H1 (cell line): Measurements from ENCODE around the gene CUL2. TPM values are rescaled to one million over a fixed set of nuclear protein-coding genes. Genes with fewer than 3 reads are reported as not detected.

ENCODE experiments used
- CTCF ChIA-PET: fragments of 300-600 bp; sonication (Branson Sonifier 250); formaldehyde crosslinking; loops from one replicate; lab custom pipeline; 2021; ENCODE audit not compliant: partially characterized antibody; lab: Charles Lee
- POLR2A ChIA-PET: fragments of 300-600 bp; sonication (Branson Sonifier 250); formaldehyde crosslinking; loops from one replicate; lab custom pipeline; 2021; ENCODE audit warnings: inconsistent platforms; ENCODE audit not compliant: partially characterized antibody; lab: Charles Lee
- DNase-seq, 2 experiments: peaks; one replicate each; pipeline versions ENCODE4 v3.0.0 to v3.0.0-alpha.2; 2010 to 2022; ENCODE audit warnings: low spot score in 2 of 2, low read depth in 1 of 2, mixed read lengths in 1 of 2
- FAIRE-seq: peaks from 2 replicates; lab custom pipeline; 2011; peaks lifted over from hg19 to GRCh38; lab: Jason Lieb, UNC
- H2AFZ ChIP-seq: 2 replicates; pipeline ENCODE4 v1.8.1; 2012; ENCODE audit warnings: low read length, inconsistent platforms
- H2AK5ac ChIP-seq: 2 replicates; pipeline ENCODE4 v1.6.1; 2013; ENCODE audit warnings: low read depth, low read length
- H2BK120ac ChIP-seq: replicated peaks from 2 replicates; pipeline ENCODE3; 2013; ENCODE audit warnings: low read depth, low read length, inconsistent platforms
- H2BK12ac ChIP-seq: 2 replicates; pipeline ENCODE4 v1.6.1; 2013; ENCODE audit warnings: low read depth, low read length
- H2BK15ac ChIP-seq: 2 replicates; pipeline ENCODE4 v1.6.1; 2013; ENCODE audit warnings: low read length
- H2BK20ac ChIP-seq: 2 replicates; pipeline ENCODE4 v1.6.1; 2013; ENCODE audit warnings: low read length
- H2BK5ac ChIP-seq: 2 replicates; pipeline ENCODE4 v1.6.1; 2013; ENCODE audit warnings: low read depth, low read length
- H3K14ac ChIP-seq: 2 replicates; pipeline ENCODE4 v1.6.1; 2013; ENCODE audit warnings: inconsistent platforms; ENCODE audit not compliant: insufficient read length
- H3K18ac ChIP-seq: 2 replicates; pipeline ENCODE4 v1.6.1; 2013; ENCODE audit warnings: low read length; ENCODE audit errors: extremely low read depth
- H3K23ac ChIP-seq: 2 replicates; pipeline ENCODE4 v1.6.1; 2013; ENCODE audit warnings: inconsistent platforms; ENCODE audit not compliant: insufficient read length
- H3K23me2 ChIP-seq: 2 replicates; pipeline ENCODE4 v1.6.1; 2013; ENCODE audit warnings: low read depth, low read length
- H3K27ac ChIP-seq: 2 replicates; pipeline ENCODE4 v1.6.1; 2011; ENCODE audit warnings: low read depth, low read length, inconsistent platforms
- H3K27me3 ChIP-seq, 4 experiments: replicated peaks in 1 of 4; 1 replicate in 1 of 4; 2 replicates in 3 of 4; pipeline versions ENCODE4 v1.6.1 to v1.8.1; 2011 to 2013; ENCODE audit warnings: low read length in 3 of 4, mild to moderate bottlenecking in 3 of 4, inconsistent platforms in 2 of 4, mixed read lengths in 2 of 4, moderate library complexity in 1 of 4; ENCODE audit not compliant: control insufficient read depth in 3 of 4, insufficient read depth in 3 of 4; ENCODE audit errors: extremely low read depth in 1 of 4
- H3K36me3 ChIP-seq, 4 experiments: 2 replicates each; pipeline versions ENCODE4 v1.6.1 to v1.8.1; 2011 to 2013; ENCODE audit warnings: mild to moderate bottlenecking in 4 of 4, low read length in 3 of 4, moderate library complexity in 2 of 4, control low read depth in 1 of 4, inconsistent platforms in 1 of 4; ENCODE audit not compliant: insufficient read depth in 4 of 4, control insufficient read depth in 2 of 4
- H3K4ac ChIP-seq: replicated peaks from 2 replicates; pipeline ENCODE3; 2013; ENCODE audit warnings: low read length, low read depth, mixed read lengths, inconsistent platforms; ENCODE audit not compliant: insufficient read length
- H3K4me1 ChIP-seq, 4 experiments: replicated peaks in 1 of 4; 1 replicate in 1 of 4; 2 replicates in 3 of 4; pipeline versions ENCODE4 v1.6.1 to v1.8.1; 2011 to 2013; ENCODE audit warnings: low read length in 3 of 4, inconsistent platforms in 2 of 4, mixed read lengths in 1 of 4; ENCODE audit not compliant: insufficient read depth in 4 of 4, control insufficient read depth in 3 of 4
- H3K4me2 ChIP-seq, 2 experiments: 2 replicates each; pipeline versions ENCODE4 v1.6.1 to v1.8.1; 2011 to 2013; ENCODE audit warnings: low read depth in 2 of 2, low read length in 2 of 2, control low read depth in 1 of 2, inconsistent platforms in 1 of 2, mild to moderate bottlenecking in 1 of 2; ENCODE audit not compliant: insufficient read depth in 1 of 2
- H3K4me3 ChIP-seq, 4 experiments: fragments of 200-600, 300-600 bp in 1 of 4; sonication (generic), shearing (Covaris generic), sonication (Bioruptor Twin) in 1 of 4; 2 replicates each; pipeline versions ENCODE4 v1.5.1 to v1.8.1; 2011 to 2016; ENCODE audit warnings: low read length in 4 of 4, low read depth in 3 of 4, control low read depth in 2 of 4, inconsistent platforms in 2 of 4, mild to moderate bottlenecking in 2 of 4, mixed read lengths in 1 of 4, moderate library complexity in 1 of 4; ENCODE audit not compliant: insufficient read depth in 2 of 4; ENCODE audit errors: extremely low read depth in 1 of 4
- H3K56ac ChIP-seq: replicated peaks from 2 replicates; pipeline ENCODE3; 2013; ENCODE audit warnings: low read depth, mild to moderate bottlenecking, mixed read lengths, low read length, inconsistent platforms; ENCODE audit not compliant: insufficient read length
- H3K79me1 ChIP-seq: 2 replicates; pipeline ENCODE4 v1.6.1; 2013; ENCODE audit warnings: low read depth, low read length, control low read depth
- H3K79me2 ChIP-seq, 2 experiments: 2 replicates each; pipeline versions ENCODE4 v1.6.1 to v1.8.1; 2012 to 2013; ENCODE audit warnings: low read length in 2 of 2, mild to moderate bottlenecking in 2 of 2, inconsistent platforms in 1 of 2; ENCODE audit not compliant: insufficient read depth in 2 of 2, control insufficient read depth in 1 of 2
- H3K9ac ChIP-seq, 4 experiments: replicated peaks in 1 of 4; 1 replicate in 1 of 4; 2 replicates in 3 of 4; pipeline versions ENCODE4 v1.6.1 to v1.8.1; 2011 to 2013; ENCODE audit warnings: low read depth in 3 of 4, low read length in 3 of 4, control low read depth in 2 of 4, mild to moderate bottlenecking in 2 of 4, moderate library complexity in 2 of 4, inconsistent platforms in 1 of 4; ENCODE audit errors: extremely low read depth in 1 of 4
- H3K9me3 ChIP-seq, 2 experiments: 2 replicates each; pipeline versions ENCODE4 v1.6.1 to v1.8.1; 2012 to 2013; ENCODE audit warnings: mild to moderate bottlenecking in 2 of 2, moderate library complexity in 2 of 2, control low read depth in 1 of 2, inconsistent platforms in 1 of 2, low read depth in 1 of 2, low read length in 1 of 2, mixed read lengths in 1 of 2; ENCODE audit not compliant: insufficient read depth in 2 of 2
- H4K20me1 ChIP-seq, 2 experiments: replicated peaks in 1 of 2; 2 replicates each; pipeline versions ENCODE3 to v1.8.1; 2011 to 2013; ENCODE audit warnings: inconsistent platforms in 2 of 2, low read length in 2 of 2, mild to moderate bottlenecking in 1 of 2; ENCODE audit not compliant: insufficient read depth in 2 of 2, control insufficient read depth in 1 of 2
- H4K5ac ChIP-seq: 2 replicates; pipeline ENCODE4 v1.6.1; 2013; ENCODE audit warnings: low read length, low read depth, mixed read lengths, inconsistent platforms; ENCODE audit not compliant: insufficient read length
- H4K8ac ChIP-seq: 2 replicates; pipeline ENCODE4 v1.8.0; 2013; ENCODE audit warnings: mild to moderate bottlenecking, moderate library complexity, low read length, inconsistent platforms; ENCODE audit not compliant: insufficient read depth; ENCODE audit errors: extremely low read depth
- H4K91ac ChIP-seq: replicated peaks from 2 replicates; pipeline ENCODE3; 2013; ENCODE audit warnings: low read length, mixed read lengths, inconsistent platforms; ENCODE audit not compliant: insufficient read length
- CEBPB ChIP-seq: IDR thresholded peaks from 2 replicates; pipeline ENCODE4 v1.6.1; 2012; ENCODE audit warnings: low read depth, low read length
- CHD1 ChIP-seq: IDR thresholded peaks from 2 replicates; pipeline ENCODE4 v1.6.1; 2012; ENCODE audit warnings: low read depth, low read length, improper control_type of control experiment
- FOSL1 ChIP-seq: IDR thresholded peaks from 2 replicates; pipeline ENCODE4 v1.6.1; 2011; ENCODE audit warnings: mild to moderate bottlenecking, low read depth, low read length, moderate library complexity; ENCODE audit not compliant: insufficient read depth
- GABPA ChIP-seq: IDR thresholded peaks from 2 replicates; pipeline ENCODE4 v1.6.1; 2011; ENCODE audit warnings: mild to moderate bottlenecking, low read length, moderate library complexity, borderline replicate concordance; ENCODE audit not compliant: insufficient read depth
- HDAC6 ChIP-seq: IDR thresholded peaks from one replicate; pipeline ENCODE4 v1.7.1; 2012; ENCODE audit warnings: low read depth, mild to moderate bottlenecking, inconsistent platforms, low read length, moderate library complexity
- KDM5A ChIP-seq: fragments of 200-600 bp; IDR thresholded peaks from 2 replicates; pipeline ENCODE4 v1.7.1; 2012; ENCODE audit warnings: mild to moderate bottlenecking, low read length, inconsistent platforms, mixed read lengths
- SP1 ChIP-seq: IDR thresholded peaks from 2 replicates; pipeline ENCODE4 v1.6.1; 2011; ENCODE audit warnings: low read depth, low read length
- WGBS, 2 experiments: shearing (Covaris generic) in 1 of 2; methylation state at CpG; one replicate each; pipeline versions ENCODE4 v1.1.6 to v1.1.7; 2013 to 2015; ENCODE audit warnings: low lambda C conversion rate in 2 of 2, mixed read lengths in 2 of 2, inconsistent platforms in 1 of 2, low coverage in 1 of 2, missing lambda C conversion rate in 1 of 2; ENCODE audit not compliant: insufficient replicate concordance in 2 of 2, insufficient coverage in 1 of 2, insufficient read length in 1 of 2; ENCODE audit errors: extremely low coverage in 1 of 2, missing lambda C conversion rate in 1 of 2; 5-methylcytosine and 5-hydroxymethylcytosine counted together
- polyA plus RNA-seq, 7 experiments: library from polyadenylated mRNA; depleted of rRNA in 3 of 7; stranded (reverse) in 5 of 7; unstranded in 2 of 7; fragments of >200 nt in 5 of 7; fragments of 200-250 nt in 2 of 7; gene quantifications; 1 replicate in 5 of 7; 2 replicates in 1 of 7; 4 replicates in 1 of 7; pipeline versions ENCODE4 v1.2.1 to v1.2.3, GENCODE V29; 2011 to 2013; ENCODE audit warnings: missing spikeins in 2 of 7, mixed read lengths in 2 of 7
- total RNA-seq: library from RNA; stranded (reverse); fragmentation: NEBNext Ultra II Directional; extraction: Animal tissue kit (Norgen Biotek cat#: 25700); gene quantifications from 2 replicates; pipeline ENCODE4 v1.2.1, GENCODE V29; 2021
- TF ChIP-seq, protein P1 (sequence below), 3 experiments: IDR thresholded peaks; 1 replicate in 2 of 3; 2 replicates in 1 of 3; pipeline versions ENCODE4 v1.5.1 to v1.6.1; 2011; ENCODE audit warnings: low read length in 3 of 3, mild to moderate bottlenecking in 3 of 3, inconsistent platforms in 2 of 3, low read depth in 1 of 3, moderate library complexity in 1 of 3; ENCODE audit not compliant: insufficient read depth in 1 of 3; ENCODE audit errors: control extremely low read depth in 1 of 3

Gene CUL2
- total and polyA plus RNA-seq, 2 of the 8 experiments (the other 6 are each of a cell fraction or from before 2014, with no cell fraction given) = 10.2 to 43.1 TPM

DNA sequence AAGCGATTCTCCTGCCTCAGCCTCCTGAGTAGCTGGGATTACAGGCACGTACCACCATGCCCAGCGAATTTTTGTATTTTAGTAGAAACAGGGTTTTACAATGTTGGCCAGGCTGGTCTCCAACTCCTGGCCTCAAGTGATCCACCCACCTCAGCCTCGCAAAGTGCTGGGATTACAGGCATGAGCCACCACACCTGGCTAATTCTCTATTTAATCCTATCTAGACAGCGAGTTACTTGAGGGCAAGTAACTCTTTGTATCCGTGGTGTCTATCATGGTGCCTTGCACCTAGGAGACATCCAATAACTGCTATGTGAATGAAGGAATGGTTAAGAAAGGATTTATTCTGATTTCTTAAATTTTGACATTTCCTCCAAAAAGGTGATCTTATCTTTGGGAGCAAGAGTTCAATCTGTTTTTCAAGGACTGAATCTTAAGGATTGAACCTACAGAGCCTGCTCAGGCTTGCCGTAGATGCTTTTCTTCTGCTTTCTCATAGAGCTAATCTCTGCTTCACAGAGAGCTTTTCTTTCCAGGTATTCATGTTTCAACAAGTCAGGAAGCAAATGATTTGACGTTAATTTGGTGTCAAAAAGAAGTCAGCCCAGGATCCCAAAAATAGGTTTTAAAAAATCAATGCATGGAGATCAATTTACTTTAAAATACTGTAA is 101.6 kb downstream of the CUL2 start:
- DNase-seq = no peak
- Histone ChIP-seq H3K27me3 (no peaks in the 10 kb centered on the region), H2BK12ac (no peak overlapping the region), H3K9me3 (peaks cover 5 to 7% of the 10 kb centered on the region in 2 experiments; a peak in 1 of 4 replicates), H3K79me1 (no peaks in the 10 kb centered on the region), H2BK15ac (no peak overlapping the region), H3K23me2 (no peaks in the 10 kb centered on the region; the same call in 1 of the 2 replicates), H2AK5ac (no peak overlapping the region), H3K27ac (no peak overlapping the region), H3K4me3 (no peak overlapping the region), H4K8ac (no peak overlapping the region), H3K4me2 (no peak overlapping the region), H3K79me2 (no peaks in the 10 kb centered on the region), H4K91ac (no peak overlapping the region), H2AFZ (no peak overlapping the region), H3K4me1 (no peaks in the 10 kb centered on the region), H2BK5ac (no peak overlapping the region), H4K20me1 (no peaks in the 10 kb centered on the region), H3K9ac (no peak overlapping the region), H2BK120ac (no peak overlapping the region), H3K36me3 (no peaks in the 10 kb centered on the region), H3K4ac (no peak overlapping the region), H3K18ac (no peak overlapping the region), H3K23ac (no peak overlapping the region), H4K5ac (no peak overlapping the region), H2BK20ac (no peak overlapping the region), H3K14ac (no peak overlapping the region), H3K56ac (no peak overlapping the region)
- POLR2A ChIA-PET = no interaction called here
- FAIRE-seq = no peak
- CTCF ChIA-PET = interaction anchor here (0.6 to 2.1 kb wide), 2 partner anchors 288 to 333 kb away, joined by 3 to 5 read pairs; no protein-coding TSS in a partner anchor
- WGBS, 2 experiments = 89% methylated on average over 8 of the region's 8 CpGs; no CpG with 5 or more reads in 1 of the 2 experiments
- TF ChIP-seq HDAC6 (no peak), CEBPB (no peak), SP1 (no peak), CHD1 (no peak), KDM5A (no peak), GABPA (no peak), FOSL1 (no peak)
- TF ChIP-seq, protein P1, sequence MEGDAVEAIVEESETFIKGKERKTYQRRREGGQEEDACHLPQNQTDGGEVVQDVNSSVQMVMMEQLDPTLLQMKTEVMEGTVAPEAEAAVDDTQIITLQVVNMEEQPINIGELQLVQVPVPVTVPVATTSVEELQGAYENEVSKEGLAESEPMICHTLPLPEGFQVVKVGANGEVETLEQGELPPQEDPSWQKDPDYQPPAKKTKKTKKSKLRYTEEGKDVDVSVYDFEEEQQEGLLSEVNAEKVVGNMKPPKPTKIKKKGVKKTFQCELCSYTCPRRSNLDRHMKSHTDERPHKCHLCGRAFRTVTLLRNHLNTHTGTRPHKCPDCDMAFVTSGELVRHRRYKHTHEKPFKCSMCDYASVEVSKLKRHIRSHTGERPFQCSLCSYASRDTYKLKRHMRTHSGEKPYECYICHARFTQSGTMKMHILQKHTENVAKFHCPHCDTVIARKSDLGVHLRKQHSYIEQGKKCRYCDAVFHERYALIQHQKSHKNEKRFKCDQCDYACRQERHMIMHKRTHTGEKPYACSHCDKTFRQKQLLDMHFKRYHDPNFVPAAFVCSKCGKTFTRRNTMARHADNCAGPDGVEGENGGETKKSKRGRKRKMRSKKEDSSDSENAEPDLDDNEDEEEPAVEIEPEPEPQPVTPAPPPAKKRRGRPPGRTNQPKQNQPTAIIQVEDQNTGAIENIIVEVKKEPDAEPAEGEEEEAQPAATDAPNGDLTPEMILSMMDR (IDR thresholded peaks at IDR 0.05; ENCODE audit: control extremely low read depth in 1 of 3, insufficient read depth in 1 of 3, low read depth in 1 of 3, low read length in 3 of 3) = no peak
